Stimulated activated CD4-positive, alpha-beta T cell treated with anti-CD3 and anti-CD28 coated beads, Interleukin-1b, Interleukin-23, amount 100 ng/mL, for 1 hour (primary cell): ENCODE measurements around the gene NPEPL1.

Experiments used
- DNase-seq, 2 donors: peaks; one replicate each; pipeline ENCODE4 v3.0.0-alpha.2; 2020; ENCODE audit warnings: low read depth in 2 of 2

The NPEPL1 gene

GRCh38 chr20:58682656-58683531, 9.7 kb upstream of the NPEPL1 start:
- no peak for DNase-seq

- no peak for DNase-seq
Observed at GRCh38 chr20:58684291-58684690, 8.3 kb upstream of the NPEPL1 start.

GRCh38 chr20:58685988-58686387, 6.6 kb upstream of the NPEPL1 start:
- DNase-seq, result no peak

- DNase-seq, result no peak
Observed at GRCh38 chr20:58688414-58688813, 4.2 kb upstream of the NPEPL1 start.

GRCh38 chr20:58688840-58689239, 3.8 kb upstream of the NPEPL1 start:
- no peak for DNase-seq

- no peak for DNase-seq
Observed at GRCh38 chr20:58690396-58691135, 2.0 kb upstream of the NPEPL1 start.

GRCh38 chr20:58691773-58692578, 624 bp upstream of the NPEPL1 start:
- DNase-seq, result no peak

- DNase-seq, result no peak
Observed at GRCh38 chr20:58693226-58694006, 816 bp downstream of the NPEPL1 start.

- no peak for DNase-seq
Observed at GRCh38 chr20:58694241-58695083, 1.9 kb downstream of the NPEPL1 start.

- DNase-seq, result no peak
Observed at GRCh38 chr20:58695084-58695722, 2.6 kb downstream of the NPEPL1 start.

- no peak for DNase-seq
Observed at GRCh38 chr20:58695895-58696375, 3.3 kb downstream of the NPEPL1 start.

GRCh38 chr20:58696411-58696961, 3.9 kb downstream of the NPEPL1 start:
- no peak for DNase-seq

- DNase-seq, result no peak
Observed at GRCh38 chr20:58697201-58697866, 4.7 kb downstream of the NPEPL1 start.

- no peak for DNase-seq
Observed at GRCh38 chr20:58697867-58698703, 5.5 kb downstream of the NPEPL1 start.

GRCh38 chr20:58698741-58699622, 6.4 kb downstream of the NPEPL1 start:
- DNase-seq, result no peak

GRCh38 chr20:58699623-58700107, 7.1 kb downstream of the NPEPL1 start:
- DNase-seq, result no peak
